Esophagus muscularis mucosa (tissue), 4 donors: ENCODE measurements around the gene PTPRN2.

Experiments used
- EP300 ChIP-seq: sonication (generic); formaldehyde crosslinking; IDR thresholded peaks from one replicate; pipeline ENCODE4 v1.6.1; 2017; ENCODE audit warnings: antibody characterized with exemption
- POLR2A ChIP-seq: fragments of 450-650 bp; IDR thresholded peaks from one replicate; pipeline ENCODE4 v1.6.1; 2017; ENCODE audit warnings: antibody characterized with exemption, moderate library complexity, mild to moderate bottlenecking, low read depth
- TF ChIP-seq, protein P1 (sequence below), 3 experiments: fragments of 200-600 bp in 2 of 3; fragments of 450-650 bp in 1 of 3; sonication (generic) in 2 of 3; IDR thresholded peaks; one replicate each; pipeline ENCODE4 v1.5.1; 2017 to 2019; ENCODE audit warnings: antibody characterized with exemption in 3 of 3, mild to moderate bottlenecking in 2 of 3, moderate library complexity in 1 of 3

DNA sequence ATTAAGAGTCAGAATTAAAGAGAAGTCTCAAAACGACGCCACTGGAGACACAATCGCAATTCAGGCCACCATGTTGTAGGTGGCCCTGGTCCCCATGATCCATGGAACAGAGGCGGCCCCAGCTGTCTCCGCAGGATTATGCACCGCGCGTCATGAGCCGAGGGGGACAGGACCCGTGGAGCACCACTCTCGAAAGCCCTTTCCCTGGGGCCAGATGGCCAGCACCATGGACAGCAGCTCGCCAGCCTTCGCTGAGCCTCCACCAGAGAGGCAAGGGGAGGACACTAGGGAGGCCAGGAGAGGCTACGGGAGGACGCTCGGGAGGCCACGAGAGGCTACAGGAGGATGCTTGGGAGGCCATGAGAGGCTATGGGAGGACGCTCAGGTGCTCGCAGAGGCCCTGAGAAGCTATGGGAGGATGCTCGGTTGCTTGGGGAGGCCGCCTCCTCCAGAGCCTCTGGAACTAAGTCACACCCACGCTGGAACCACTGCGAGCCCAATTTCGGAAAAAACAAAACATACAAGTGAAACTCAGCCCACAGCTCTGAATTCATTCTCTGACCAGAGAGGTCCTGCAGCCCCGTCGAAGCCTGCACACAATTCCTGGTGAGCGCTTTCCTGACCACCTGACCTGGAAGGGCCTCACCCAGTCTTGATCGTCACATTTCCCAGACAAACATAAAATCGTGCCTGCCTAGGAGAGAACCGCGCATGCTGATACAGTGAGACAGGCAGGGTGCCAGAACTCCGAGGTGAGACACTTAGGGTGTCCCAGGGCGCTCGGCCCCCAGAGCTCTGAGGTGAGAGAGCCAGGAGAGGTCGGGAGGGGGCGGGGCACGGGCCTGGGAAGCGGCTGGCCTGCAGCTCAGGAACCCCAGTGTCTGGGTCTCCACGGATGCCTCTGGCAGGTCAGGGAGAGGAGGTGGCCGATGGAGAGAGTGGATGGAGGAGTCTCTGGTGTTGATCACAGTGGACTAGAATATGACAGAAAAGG is 224.4 kb downstream of the PTPRN2 start:
- TF ChIP-seq POLR2A (no peak), EP300 (no peak)
- TF ChIP-seq, protein P1, sequence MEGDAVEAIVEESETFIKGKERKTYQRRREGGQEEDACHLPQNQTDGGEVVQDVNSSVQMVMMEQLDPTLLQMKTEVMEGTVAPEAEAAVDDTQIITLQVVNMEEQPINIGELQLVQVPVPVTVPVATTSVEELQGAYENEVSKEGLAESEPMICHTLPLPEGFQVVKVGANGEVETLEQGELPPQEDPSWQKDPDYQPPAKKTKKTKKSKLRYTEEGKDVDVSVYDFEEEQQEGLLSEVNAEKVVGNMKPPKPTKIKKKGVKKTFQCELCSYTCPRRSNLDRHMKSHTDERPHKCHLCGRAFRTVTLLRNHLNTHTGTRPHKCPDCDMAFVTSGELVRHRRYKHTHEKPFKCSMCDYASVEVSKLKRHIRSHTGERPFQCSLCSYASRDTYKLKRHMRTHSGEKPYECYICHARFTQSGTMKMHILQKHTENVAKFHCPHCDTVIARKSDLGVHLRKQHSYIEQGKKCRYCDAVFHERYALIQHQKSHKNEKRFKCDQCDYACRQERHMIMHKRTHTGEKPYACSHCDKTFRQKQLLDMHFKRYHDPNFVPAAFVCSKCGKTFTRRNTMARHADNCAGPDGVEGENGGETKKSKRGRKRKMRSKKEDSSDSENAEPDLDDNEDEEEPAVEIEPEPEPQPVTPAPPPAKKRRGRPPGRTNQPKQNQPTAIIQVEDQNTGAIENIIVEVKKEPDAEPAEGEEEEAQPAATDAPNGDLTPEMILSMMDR (IDR thresholded peaks at IDR 0.05): no peak
